AG09309 (cell line): ENCODE measurements around the gene TMEM132D.

Experiments used
- DNase-seq: peaks from one replicate; pipeline ENCODE4 v3.0.0-alpha.2; 2010; ENCODE audit warnings: low read depth
- H3K4me3 ChIP-seq: 2 replicates; pipeline ENCODE4 v1.5.1; 2011; ENCODE audit warnings: mild to moderate bottlenecking, low read depth, low read length, moderate library complexity; ENCODE audit not compliant: control insufficient read depth
- CTCF ChIP-seq: IDR thresholded peaks from 2 replicates; pipeline ENCODE4 v1.5.1; 2011; ENCODE audit warnings: mild to moderate bottlenecking, low read depth, low read length, inconsistent platforms; ENCODE audit not compliant: insufficient read depth, control insufficient read depth; ENCODE audit errors: missing control alignments

TMEM132D gene

DNA sequence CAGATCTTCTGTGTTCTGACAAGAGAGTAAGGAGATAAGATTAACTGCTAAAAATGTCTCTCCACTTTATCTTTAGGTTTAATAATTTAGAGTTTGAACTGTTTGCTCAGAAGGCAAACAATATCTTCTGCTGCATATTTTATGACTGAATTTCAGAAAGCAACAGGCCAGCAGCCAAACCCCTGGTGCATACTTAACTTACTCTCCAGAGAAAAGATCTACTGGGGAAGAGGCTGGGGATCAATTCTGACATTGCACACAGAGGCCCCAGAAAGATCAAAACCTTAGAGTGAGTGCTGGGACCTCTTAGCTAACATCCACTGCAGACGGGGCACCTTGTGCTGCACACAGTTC, 518.2 kb downstream of the TMEM132D start:
- no peak for DNase-seq
- no peak overlapping the region for H3K4me3 ChIP-seq
- no peak for TF ChIP-seq CTCF

DNA sequence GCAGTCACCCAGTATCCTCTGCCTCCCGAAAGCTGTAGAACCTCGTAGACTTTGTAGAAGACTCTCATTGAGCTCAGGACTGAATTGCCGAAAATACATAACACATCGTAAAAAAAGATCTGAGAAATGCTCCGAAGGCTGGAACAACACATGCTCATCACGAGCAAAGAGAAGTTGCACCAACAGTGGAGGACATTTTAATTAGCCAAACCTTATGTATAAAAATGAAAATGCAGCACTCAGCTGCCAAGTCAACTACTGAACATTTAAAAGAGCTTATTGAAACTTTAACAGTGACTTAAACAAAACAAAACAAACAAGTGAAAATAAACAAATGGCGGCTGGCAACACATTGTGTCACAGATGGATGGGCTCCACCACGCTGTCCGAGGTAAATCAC, 519.9 kb downstream of the TMEM132D start:
- DNase-seq, result no peak
- H3K4me3 ChIP-seq, result no peak overlapping the region
- TF ChIP-seq CTCF, result no peak

- TF ChIP-seq CTCF, result no peak
- H3K4me3 ChIP-seq, result no peak overlapping the region
- DNase-seq, result no peak
These were observed 522.1 kb downstream of the TMEM132D start for GRCh38 chr12:129381715-129382114.

DNA sequence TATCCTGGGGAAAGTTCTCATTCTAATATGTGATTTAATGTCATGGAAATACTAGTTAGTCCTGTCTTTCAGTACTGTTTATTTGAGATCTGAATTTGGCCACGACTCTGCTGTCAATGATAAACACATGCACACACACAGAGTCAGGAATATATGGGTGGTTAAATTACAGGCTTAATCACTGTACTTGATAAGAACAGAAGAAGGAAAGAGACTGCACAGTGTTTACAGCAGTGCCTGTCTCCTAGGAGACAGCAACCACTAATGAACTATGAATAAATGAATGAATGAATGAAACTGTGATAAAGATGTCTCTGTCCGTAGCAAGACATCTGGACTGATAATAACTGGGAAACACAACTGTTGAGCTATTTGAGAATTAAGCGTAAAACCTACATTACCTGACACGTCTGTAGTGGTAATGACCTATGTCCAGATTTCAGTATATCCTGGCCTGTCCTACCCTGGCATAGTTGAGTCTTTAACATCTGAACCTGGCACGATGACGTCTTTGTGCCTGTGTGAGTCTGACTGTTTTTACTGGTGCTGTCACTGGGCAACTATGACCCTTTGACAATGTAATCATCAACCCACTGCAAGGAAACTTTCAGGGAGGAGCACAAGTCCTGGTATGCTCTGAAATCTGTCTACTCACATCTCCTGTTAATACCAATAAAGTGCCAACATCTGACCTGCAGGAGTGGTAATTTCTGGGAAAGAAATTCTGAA, 524.6 kb downstream of the TMEM132D start:
- DNase-seq, result no peak
- no peak overlapping the region for H3K4me3 ChIP-seq
- TF ChIP-seq CTCF, result no peak

DNA sequence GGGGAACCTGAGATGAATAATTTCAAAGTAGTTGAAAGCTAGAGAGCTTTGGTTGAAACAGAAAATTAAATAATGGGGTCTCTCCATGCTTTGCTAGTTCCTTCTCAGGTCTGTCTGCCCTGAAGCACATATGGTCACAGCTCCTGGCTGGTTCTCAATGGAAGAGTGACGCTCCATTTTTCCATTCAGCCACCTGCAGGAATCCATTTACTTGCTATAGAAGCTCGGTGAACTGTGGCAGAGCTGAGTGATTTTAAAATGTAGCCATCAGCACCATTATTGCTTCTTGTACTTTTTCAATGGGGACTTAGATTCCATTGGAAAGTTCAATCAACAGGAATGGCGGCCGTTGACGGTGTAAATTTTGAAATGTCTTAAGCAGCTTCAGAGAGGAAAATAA, 525.3 kb downstream of the TMEM132D start:
- no peak for DNase-seq
- TF ChIP-seq CTCF, result no peak
- H3K4me3 ChIP-seq, result no peak overlapping the region

DNA sequence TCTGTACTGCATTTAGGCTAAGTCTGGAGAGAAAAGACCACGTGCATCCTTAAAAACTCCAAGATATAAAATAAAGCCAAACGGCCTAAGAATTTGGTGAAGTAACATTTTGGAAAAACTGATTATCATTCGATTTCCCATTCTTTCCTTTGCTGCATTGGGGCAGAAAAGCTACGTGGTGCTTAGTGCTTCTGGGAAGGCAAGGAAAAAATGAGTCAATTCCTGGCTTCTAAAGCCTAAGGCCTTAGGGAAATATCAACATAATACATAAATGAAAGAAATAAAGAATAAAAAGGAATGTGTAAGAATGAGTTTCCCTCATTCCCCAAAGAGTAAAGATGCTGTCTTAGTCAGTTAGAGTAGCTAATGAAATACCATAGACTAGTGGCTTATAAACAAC, 530.1 kb downstream of the TMEM132D start:
- TF ChIP-seq CTCF, result no peak
- no peak overlapping the region for H3K4me3 ChIP-seq
- DNase-seq, result no peak
